ENCODE results near the gene NLRP10.

DNA sequence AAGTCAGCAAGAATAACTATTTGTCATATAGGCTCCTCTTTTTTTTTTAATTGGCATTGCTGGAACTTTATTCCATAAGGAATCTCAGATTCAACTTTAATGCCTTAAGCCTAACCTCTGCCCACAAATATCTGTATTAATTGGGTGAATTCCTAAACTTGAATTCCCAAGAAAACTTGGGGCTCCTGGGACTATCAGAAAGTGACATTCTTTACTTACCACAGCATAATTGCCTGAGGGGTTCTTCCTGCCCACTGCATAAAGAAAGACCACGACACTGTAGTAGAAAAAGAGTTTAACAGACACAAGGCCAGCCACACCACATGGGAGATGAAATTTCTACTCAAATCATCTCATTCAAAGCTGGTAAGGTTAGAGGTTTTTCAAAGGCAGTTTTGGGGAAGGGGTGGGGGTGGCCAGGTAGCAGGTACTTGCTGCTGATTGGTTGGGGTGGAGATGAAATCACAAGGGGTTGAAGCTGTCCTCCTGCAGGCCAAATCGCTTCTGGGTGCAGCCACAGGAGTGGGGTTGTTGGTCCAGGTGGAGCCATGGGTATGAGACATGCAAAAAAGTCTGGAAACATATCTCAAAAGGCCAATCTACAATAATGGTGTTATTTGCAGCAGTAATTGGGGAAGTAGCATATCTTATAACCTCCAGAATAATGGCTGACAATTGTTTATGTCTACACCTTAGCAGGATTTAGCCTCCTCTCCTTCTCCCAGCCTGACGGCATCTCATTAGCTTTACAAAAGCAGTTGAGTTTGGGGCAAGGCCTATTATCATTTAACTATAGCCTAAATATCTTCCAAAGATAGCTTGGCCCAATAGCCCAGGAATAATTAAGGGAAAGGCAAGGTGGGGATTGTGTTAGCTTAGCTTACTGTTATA, 4.8 kb upstream of the NLRP10 start:
- TF ChIP-seq MED8 (CRISPR knock-in tag; IDR thresholded peaks at IDR 0.05; ENCODE audit: insufficient replicate concordance) (no peak), RELA (CRISPR knock-in tag; IDR thresholded peaks at IDR 0.05) (no peak), ZNF232 (CRISPR knock-in tag; IDR thresholded peaks at IDR 0.05; ENCODE audit: borderline replicate concordance) (no peak)
- TF ChIP-seq, protein P1, sequence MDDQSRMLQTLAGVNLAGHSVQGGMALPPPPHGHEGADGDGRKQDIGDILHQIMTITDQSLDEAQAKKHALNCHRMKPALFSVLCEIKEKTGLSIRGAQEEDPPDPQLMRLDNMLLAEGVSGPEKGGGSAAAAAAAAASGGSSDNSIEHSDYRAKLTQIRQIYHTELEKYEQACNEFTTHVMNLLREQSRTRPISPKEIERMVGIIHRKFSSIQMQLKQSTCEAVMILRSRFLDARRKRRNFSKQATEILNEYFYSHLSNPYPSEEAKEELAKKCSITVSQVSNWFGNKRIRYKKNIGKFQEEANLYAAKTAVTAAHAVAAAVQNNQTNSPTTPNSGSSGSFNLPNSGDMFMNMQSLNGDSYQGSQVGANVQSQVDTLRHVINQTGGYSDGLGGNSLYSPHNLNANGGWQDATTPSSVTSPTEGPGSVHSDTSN (CRISPR knock-in tag; IDR thresholded peaks at IDR 0.05; ENCODE audit: borderline replicate concordance) = no peak
